Endothelial cell of hepatic sinusoid (primary cell): ENCODE data around the gene CRTAP.

Experiments used
- in situ Hi-C: cut with HindIII; loops from 2 replicates; pipeline ENCODE4 v1.10.0; 2017; ENCODE audit warnings: low sequenced_read_pairs

CRTAP gene

DNA sequence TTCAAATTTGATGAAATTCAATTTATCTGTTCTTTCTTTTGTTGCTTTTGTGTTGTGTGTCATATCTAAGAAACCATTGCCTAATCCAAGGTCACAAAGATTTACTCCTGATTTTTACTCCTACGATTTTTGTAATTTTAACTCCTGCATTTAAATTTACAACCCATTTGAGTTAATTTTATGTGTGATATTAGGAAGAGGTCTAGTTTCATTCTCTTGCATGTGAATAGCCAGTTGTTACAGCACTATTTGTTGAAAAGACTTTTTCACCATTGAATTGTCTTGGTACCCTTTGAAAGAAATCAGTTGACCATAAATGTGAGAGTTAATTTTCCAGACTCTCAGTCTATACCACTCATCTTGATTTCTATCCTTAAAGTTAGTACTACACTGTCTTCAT, 23.9 kb downstream of the CRTAP start:
- in situ Hi-C loops = loop anchor here (10.0 kb wide), 1 partner anchor 217 kb away; no protein-coding TSS in a partner anchor

DNA sequence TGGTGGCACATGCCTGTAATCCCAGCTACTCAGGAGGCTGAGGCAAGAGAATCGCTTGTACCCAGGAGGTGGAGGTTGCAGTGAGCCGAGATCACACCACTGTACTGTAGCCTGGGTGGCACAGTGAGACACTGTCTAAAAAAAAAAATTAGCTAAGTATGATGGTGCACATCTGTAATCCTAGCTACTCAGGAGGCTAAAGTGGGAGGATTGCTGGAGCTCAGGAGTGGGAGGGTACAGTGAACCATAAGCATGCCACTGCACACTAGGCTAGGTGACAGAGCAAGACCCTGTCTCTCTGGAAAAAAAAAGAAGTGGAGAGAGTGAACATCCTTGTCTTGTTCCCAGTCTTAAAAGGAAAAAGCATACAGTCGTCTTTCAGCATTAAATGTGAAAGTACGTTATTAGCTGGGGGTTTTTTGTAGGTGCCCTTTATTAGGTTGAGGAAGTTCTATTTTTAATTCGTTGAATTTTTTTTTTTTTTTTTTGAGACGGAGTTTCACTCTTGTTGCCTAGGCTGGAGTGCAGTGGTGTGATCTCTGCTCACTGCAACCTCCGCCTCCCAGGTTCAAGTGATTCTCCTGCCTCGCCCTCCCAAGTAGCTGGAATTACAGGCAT, 25.3 kb downstream of the CRTAP start:
- in situ Hi-C loops = loop anchor here (10.0 kb wide), 1 partner anchor 216 kb away; no protein-coding TSS in a partner anchor

DNA sequence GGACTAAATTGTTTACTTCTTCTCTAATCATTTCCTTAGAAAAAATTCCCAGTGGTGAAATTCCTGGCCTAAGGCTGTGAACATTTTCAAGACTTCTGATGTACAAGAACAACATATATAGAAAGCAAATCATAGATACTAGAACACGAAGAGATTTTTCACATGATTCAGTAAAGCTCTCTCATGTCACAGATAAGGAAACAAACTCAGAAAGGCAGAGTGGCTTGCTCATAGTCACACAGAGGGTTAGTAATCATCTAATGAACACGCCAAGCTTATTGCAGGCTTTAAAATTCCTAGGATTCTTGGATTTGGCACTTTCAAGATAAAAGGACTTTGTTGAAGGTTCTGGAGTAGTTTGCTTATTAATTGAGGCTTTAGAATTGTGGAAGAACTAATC, 26.2 kb downstream of the CRTAP start:
- in situ Hi-C loops = loop anchor here (10.0 kb wide), 1 partner anchor 215 kb away; no protein-coding TSS in a partner anchor

DNA sequence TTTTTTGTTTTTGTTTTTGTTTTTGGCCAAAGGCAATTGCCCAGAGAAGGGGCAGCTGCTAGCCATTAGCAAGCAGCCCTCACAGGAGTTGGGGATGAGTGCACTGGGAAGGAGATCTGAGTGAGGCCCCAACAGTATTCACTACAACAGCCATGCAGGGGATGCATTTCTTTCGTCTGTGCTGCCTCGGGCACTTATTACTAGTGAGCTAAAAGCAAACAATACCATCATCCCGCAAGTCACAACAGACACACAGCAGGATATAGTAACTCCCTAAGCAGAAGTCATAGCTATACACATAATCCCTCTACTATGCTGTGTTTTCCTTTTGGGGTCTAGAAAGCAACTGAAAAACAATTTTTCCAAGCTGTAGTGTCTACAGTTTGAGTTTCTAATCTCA, 27.2 kb downstream of the CRTAP start:
- in situ Hi-C loops = no loop called here

DNA sequence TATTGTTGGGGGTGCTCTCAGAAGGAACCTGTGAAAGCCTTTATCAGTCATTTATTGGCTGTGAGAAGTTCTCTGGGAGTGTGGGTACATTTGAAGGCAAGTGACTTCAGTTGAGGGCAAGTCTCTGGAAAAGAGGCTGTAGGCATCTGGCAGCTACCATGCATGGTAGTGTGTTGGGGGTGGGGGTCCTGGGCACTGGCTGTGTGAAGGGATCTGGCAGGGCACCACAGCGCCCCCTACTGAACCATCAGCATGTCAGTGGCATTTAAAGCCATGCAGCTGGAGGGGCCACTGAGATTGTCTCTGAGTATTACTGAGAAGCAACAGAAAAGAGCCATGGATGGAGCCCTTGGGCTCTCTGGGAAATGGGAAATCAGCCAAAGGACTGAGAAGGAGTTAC, 30.6 kb downstream of the CRTAP start:
- in situ Hi-C loops = no loop called here

DNA sequence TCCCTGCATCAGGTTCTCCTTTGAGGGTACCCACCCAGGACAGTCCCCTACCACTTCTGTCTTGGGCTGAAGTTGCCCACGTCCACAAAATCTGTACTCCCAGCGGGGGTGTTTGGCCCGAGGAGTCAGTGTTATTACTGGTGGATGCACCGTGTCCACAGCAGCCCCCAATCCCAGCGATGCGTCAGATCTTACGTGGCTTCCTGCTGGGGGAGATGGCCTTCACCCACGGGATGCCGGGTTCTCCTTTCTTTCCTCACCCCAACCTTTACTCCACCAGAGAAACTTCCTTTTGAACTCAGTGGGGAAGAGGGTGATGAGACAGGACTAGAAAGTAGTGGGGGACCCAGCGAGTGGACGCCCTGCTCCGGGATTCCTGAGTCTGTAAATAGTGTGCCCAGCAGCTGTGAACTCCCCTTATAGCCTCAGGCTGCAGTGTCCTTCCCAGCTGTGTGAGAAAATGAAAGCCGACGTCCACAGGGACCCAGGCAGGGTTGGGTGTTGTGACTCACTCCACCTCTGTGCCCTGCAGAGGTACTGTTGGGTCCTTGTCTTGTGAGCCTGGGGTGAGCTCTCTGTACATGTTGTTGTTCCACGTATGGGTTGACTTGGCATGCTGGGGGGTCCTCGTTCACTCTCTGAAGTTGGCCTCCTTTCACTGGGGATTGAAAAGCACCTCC, 31.5 kb downstream of the CRTAP start:
- in situ Hi-C loops = no loop called here

DNA sequence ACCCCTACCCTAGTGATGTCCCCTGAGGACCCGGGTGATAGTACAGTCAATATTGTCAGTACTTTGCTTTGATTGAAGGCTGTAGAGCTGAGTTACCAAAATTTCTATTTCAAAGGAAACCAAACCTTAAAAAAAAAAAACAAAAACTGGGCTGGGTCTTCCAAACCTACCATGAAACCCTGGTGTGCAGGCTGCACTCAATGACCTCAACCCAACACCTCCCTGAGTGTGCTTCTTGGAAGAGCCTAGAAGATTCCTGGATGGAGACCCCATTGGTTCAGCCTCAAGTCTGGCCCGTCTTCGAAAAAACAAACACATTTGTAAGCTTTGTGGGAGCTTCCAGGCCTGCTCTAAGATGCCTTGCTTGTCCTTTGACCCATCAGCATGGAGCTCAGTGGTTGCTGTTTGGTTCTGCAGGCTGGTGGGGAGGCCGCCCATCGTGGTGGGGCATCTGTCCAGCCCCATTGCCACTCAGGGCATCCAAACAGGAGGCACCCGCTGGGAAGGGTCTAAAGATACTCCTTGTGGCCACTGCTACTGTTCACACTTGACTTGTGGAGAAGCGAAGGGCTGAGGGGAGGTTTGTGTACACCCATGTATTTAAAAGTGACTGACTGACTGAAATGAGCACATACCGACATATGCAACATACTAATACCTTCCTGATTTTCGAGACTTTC, 32.2 kb downstream of the CRTAP start:
- in situ Hi-C loops = no loop called here

DNA sequence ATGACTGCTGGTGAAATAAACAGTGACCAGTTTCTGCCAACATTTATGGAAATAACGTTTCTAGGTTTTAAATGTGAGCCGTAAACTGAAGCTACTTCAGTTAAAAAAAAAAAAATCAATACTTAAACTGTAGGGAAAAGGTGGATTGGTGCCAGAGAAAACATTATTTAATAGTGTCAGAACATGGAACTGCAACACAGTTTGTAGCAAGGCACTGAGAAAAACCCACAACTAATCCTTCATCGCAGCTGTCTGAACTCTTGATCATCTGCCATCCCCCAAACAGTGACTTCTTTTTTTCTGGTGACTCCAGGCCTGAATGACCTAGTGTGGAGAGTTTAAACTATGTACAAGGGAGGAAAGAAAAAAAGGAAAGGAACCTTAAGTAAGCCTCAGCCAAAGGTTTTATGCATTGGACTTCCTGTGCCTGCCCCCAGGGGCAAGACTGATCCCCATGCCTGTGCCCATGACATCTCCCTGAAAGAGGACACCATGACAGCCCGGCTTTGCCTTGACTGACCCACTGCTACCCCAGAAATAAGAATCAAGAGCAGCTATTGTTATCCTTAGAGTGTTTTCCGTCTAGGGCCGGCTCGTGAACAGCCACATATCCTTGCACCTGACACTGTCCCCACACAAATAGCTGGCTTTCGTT, 33.1 kb downstream of the CRTAP start:
- in situ Hi-C loops = no loop called here

DNA sequence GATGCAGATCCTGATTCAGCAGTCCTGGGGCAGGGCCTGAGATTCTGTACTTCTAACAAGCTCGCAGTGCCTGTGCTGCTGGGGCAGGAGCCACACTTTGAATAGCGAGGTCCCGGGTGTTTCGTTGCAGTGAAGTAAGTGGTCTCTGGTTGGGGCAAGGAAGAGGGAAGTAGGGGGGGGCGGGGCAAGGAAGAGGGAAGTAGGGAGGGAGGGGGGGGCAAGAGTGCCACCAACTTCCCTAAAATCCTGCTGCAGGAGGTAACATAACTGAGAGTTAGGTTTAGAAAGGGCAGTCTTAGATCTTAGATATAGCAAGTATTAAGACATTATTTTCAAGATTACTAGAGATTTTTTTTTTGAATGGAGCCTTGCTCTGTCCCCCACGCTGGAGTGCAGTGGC, 35.5 kb downstream of the CRTAP start:
- in situ Hi-C loops = no loop called here

DNA sequence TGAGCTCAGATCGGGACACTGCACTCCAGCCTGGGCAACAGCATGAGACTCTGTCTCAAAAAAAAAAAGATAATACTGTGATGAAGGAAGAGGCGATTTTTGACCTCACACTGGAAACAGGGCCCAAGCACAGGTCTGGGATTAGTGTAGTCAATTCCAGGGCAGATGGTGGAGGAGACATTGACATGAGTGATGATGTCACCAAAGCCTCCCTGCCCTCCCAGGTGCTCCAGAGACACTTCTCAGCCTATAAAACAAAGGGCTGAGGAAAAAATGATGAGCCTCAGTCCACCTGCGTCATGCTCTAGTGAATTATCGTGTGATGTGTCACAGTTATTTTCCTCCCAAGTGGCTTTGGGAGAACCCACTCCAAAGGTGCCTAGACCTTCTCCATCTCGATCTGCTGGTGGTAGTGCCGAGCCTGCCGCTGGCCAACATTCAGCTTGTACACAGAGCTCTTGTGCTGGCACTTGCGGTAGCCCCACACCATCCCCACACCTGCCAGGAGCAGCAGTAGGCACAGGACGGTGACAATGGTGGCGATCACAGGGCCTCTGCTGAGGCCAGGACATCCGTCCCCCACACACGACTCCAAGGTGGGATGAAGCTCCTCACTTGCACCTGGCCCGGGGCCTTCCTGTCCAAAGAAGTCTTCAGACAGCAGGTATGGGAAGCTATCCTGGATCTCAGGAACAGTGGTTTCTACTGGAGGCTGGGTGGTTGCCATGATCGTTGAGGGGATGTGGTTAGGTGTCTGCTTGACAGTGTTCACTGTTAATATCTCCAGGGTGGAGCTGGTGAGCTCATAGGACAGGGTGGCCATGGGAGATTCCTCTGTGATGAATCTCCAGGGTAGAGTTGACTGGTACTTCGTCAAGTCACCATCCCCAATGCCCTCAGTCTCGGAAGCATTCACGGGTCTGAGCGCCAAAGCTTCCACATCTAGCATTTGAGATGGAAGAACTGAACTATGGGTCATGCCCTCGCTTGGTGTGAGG, 38.8 kb downstream of the CRTAP start:
- in situ Hi-C loops = loop anchor here (25.0 kb wide), 1 partner anchor 635 kb away; the partner anchor contains the start of gene PDCD6IP

DNA sequence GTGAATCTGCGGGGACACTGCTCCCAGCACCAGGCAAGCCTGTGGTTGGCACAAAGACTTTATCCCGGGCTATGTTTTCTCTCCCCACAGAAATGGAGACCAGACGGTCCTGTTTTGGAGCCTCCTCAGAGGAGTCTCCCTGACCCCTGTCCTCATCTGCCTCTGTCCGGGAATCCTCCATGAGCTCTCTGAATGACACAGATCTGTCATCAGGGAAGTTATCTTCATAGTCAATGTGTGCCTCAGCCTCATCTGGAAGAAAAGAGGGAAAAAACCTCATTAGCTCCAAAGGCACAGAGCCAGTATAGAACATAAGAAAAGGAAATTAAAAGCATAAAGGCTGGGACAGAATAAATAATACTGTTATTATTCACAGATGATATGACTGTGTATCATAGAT, 40.0 kb downstream of the CRTAP start:
- in situ Hi-C loops = loop anchor here (25.0 kb wide), 1 partner anchor 634 kb away; the partner anchor contains the start of gene PDCD6IP

DNA sequence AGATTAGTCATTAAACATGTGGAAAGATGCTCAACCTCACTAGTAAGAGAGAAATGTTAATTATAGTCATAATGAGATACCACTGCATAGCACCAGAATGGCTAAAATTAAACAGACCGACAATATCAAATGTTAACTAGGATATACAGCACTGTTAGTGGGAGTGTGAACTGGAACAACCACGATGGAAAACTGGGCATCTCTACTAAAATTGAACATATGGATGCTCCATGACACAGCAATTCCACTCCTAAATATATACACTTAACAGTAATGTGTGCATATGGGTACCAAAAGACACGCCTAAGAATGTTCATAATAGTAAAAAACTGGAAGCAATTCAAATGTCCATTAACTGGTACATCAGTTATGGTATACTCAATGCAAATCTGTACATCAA, 41.5 kb downstream of the CRTAP start:
- in situ Hi-C loops = loop anchor here (25.0 kb wide), 1 partner anchor 632 kb away; the partner anchor contains the start of gene PDCD6IP

DNA sequence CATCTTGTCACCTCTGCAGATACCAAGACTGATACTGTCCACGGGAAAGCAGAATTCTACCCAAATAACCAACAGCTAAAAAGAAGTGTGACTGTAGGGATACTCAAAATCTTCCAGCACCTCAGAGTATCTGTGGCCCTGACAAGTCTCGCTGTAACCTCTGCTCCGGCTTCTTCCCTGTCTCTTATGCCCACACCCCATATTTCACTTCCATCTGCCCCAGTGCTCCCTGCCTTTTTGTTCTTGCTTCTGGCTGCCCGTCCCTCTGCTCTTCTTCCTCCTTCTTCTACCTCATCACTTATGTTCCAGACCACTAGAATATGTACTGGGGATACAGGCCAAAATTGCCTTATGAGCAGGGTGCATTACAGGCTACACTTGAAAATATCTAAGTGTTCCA, 45.4 kb downstream of the CRTAP start:
- in situ Hi-C loops = loop anchor here (25.0 kb wide), 1 partner anchor 628 kb away; the partner anchor contains the start of gene PDCD6IP

DNA sequence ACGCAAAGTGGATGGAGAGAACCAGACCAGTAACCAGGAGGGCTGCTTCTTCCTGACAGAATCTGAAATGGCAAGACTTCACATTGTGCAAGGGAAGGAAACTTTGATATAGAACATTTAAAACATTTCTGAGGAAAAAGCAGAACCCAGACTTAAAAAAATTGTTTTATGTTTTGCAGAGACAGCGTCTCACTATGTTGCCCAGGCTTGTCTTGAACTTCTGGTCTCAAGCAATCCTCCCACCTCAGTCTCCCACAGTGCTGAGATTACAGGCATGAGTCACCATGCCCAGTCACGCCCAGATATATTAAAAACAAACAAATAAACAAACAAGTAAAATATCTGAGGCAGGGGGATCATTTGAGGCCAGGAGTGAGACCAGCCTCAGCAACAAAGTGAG, 46.2 kb downstream of the CRTAP start:
- in situ Hi-C loops = loop anchor here (25.0 kb wide), 1 partner anchor 627 kb away; the partner anchor contains the start of gene PDCD6IP

DNA sequence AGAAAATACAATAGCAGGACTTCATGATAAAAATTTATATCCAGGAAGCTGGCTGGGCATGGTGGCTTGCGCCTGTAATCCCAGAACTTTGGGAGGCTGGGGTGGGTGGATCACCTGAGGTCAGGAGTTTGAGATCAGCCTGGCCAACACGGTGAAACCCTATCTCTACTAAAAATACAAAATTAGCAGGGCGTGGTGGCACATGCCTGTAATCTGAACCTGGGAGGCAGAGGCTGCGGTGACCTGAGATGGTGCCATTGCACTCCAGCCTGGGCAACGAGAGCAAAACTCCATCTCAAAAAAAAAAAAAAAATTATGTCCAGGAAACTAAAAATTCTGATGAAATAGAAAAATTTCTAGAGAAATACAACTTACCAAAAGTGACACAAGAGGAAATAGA, 48.8 kb downstream of the CRTAP start:
- in situ Hi-C loops = loop anchor here (25.0 kb wide), 1 partner anchor 625 kb away; the partner anchor contains the start of gene PDCD6IP

DNA sequence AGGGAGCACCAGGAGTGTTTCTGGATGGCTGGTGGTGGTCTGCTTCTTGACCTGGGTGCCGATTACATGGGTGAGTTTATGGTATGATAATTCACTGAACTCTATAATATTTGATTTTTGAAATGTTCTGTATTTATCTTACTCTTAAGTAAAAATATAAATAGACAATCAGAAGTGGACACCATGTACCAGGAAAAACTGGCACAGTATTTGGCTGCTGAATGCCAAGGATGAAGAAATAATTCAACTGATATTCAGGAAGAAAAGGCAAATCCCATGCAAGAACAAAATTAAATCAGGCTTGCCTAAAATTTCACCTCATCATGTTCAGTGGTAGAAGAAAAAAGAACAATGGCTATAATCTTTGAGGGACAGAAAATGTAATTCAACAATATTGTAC, 51.6 kb downstream of the CRTAP start:
- in situ Hi-C loops = loop anchor here (25.0 kb wide), 1 partner anchor 622 kb away; the partner anchor contains the start of gene PDCD6IP

DNA sequence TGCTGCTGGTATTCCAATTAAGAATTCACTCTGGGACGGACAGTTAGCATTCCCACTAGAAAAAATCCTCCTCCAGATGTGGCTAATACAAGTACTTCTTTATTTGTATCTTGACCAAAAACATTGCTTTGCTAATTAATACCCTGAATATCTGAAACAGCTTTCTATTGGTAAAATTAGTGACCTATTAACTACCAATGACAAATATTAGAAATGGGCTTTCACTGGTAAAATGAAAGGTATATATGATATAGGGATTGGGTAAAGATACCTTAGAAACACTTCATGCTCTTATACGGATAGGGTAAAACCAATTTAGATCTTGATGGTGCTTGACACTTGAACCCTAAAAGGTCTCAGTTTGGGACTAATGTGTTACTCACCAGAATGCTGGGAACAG, 52.3 kb downstream of the CRTAP start:
- in situ Hi-C loops = loop anchor here (25.0 kb wide), 1 partner anchor 621 kb away; the partner anchor contains the start of gene PDCD6IP

DNA sequence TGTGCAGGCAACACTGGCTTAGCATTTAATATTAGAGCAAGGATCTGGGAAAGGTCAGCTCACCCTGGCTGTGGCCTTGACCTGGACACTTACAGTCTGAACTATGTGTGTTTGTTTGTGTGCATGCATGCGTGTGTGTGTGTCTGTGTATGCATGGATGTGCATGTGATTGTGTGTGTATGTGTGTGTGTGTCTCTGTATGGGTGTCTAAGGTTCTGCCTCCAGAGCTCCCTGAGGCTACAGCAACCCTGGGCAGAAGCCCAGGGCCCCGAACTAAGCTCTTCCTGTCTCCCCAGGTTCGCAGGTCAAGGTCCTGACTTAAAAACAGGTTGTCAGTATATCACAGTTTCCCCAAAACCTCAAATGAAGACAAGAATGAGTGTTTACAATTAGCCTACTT, 53.5 kb downstream of the CRTAP start:
- in situ Hi-C loops = loop anchor here (25.0 kb wide), 1 partner anchor 620 kb away; the partner anchor contains the start of gene PDCD6IP

DNA sequence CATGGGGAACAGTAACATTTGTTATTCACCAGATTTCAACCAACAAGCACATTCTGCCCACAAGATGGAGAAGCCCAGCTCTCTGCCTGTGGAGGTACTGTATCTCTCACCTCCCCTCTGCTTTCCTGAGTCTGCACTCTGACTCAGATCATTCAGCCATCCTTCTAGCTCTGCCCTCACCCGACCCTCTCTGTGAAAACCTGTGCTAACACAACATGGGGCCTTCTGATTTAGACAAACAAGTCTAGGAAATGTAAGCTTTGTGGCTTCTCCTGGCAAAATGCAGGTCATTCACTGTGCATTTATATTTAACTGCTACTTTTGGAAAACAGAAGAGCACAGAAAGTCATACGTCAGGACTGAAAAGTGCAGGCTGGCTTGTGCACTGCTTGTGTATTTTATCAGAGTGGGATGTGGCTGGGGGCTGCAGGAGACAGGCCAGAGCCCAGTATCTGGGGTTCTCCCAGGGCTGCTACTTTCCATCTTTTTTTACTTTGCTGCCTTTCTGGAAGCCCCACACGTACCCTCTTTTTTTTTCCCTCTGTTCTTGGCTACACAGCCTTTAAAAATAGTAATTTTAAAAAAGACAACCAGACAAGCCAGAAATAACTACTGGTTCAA, 54.0 kb downstream of the CRTAP start:
- in situ Hi-C loops = loop anchor here (25.0 kb wide), 1 partner anchor 619 kb away; the partner anchor contains the start of gene PDCD6IP
